HK-2 (cell line): ENCODE results near the gene COL5A3.
A peak's percentile ranks its signal among the peaks of the same experiment; 100 is the strongest.
"Not testable (repeated sequence)": the region's sequence is repeated elsewhere in the genome, so short reads cannot be mapped to it uniquely, and the experiment has no call there.

Source experiments
- DNase-seq: peaks from one replicate; pipeline ENCODE4 v3.0.0-alpha.2; 2018; ENCODE audit not compliant: unreplicated experiment

COL5A3 gene

DNA sequence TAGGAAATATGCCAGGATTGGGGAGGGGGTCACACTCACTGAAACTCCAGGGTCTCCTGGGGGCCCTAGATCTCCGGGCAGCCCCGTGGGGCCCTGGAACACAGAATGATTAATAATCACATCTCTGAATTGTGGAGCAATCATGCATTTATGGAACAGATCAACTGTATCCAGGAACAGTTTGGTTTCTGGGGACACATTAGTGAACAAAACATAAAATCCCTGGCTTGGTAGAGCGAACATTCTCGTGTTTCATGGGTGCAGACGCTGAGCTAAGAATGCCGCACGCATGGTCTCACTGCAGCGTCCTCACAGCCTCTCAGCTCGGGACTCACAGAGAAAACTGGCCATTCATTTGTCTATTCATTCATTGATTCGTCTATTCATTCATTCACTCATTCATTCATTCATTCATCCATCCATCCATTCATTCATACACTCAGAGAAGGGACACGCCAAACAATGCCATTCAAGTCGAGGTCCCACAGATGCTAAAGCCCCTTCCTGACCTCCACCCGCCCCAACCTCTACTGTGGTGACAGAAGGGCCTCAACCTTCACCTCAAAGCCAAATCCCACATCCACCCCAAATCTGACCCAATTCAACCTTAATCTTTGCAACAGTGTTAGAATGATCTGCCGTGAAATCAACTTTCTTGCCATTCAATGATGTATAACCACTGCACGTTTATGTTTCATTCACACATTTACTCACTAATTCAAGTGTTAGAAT lies 39.0 kb downstream of the COL5A3 start:
- no peak for DNase-seq

DNA sequence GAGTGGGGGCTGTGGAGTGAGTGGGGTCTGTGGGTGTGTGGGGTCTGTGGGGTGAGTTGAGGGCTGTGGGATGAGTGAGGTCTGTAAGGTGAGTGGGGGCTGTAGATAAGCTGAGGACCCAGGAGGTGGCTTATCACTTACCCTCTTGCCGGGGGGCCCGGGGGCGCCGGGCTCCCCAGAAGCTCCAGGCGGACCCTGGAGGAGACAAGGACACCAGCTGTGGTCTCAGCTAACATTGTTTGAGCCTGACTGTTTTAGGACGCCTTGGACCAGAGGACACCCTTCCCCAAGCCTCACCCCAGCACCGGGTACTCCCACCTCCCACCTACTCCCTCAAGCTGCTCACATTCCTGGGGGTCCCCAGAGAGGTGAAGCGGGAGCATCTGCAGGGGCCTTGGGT lies 39.8 kb downstream of the COL5A3 start:
- no peak for DNase-seq

DNA sequence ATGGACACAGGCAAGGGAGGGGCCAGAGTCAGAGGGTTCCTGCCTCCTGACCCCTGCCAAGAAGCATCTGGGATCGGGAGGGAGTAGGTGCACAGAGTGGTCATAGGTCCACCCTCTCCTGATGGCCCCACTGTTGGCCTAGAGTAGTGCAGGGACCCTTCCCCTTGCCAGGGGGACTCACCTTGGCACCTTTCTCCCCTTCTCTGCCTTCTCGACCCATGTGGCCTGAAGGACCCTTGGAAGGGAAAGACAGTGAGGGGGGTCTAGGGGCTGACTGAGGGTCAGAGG lies 40.7 kb downstream of the COL5A3 start:
- DNase-seq = no peak

DNA sequence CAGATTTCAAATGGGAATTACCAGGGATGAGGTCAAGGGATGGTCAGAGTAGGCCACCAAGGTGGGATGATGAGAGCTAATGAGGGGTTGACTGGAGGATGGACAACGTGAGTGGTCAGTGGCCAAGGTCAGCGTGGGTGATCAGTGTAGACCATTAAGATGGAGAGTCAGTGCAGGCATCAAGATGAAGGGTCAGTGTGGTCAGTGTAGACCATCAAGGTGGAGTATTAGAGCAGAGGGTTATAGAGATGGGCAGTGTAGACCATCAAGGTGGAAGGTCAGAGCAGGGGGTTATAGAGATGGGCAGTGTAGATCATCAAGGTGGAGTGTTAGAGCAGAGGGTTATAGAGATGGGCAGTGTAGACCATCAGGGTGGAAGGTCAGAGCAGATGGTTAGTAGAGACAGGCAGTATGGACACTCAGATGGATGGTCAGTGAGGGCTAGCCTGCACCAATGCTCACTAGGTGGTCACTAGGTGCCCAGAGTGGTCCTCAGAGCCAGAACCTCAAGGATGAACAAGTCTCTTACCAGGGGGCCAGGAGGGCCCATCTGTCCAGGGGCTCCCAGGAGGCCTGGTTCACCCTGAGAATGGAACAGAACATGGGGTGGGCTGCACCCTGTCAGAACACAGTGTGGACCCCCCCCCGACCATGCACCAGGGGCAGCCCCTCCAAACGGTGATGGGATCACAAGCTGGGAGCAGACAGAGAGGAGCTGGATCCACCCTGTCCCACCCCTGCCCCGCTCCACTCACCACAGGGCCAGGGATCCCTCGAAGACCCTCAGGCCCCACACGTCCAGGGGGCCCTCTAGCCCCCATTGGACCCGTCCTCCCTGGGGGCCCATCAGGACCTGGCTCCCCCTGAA lies 41.2 kb downstream of the COL5A3 start:
- DNase-seq = no peak

DNA sequence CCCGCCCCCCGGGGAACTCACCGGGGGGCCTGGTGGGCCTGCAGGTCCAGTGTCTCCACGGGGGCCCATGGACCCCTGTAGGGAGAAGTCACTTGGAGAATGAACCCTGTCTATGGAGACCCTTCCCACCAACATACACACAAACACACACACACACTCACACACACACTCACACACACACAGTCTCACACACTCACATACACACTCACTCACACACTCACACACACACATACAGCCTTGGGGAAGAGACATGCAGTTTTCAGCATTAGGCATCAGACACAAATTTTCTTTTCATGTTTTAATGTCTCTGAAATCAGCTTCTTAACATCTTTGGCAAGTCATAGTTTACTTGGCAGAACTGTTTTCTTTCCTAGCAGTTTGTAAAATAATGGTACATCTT lies 43.0 kb downstream of the COL5A3 start:
- DNase-seq = no peak

- DNase-seq = no peak
These were observed 43.9 kb downstream of the COL5A3 start for GRCh38 chr19:9966448-9966847.

DNA sequence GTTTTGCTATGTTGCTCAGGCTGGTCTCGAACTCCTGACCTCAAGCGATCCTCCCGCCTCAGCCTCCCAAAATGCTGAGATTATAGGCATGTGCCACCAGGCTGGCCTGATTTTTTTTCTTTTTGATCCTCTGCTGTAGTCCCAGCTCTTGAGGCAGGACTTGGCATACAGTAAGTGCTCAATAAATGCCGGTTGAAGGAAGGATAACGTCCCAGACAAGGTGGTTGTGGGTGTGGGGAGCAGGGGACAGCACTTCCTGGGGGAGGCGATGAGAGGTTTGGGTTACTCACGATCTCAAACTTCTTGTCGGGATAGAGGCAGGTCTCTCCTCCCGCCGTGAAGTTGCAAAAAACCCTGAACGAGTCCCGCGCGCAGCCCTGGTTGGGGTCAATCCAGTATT lies 44.3 kb downstream of the COL5A3 start:
- no peak for DNase-seq

DNA sequence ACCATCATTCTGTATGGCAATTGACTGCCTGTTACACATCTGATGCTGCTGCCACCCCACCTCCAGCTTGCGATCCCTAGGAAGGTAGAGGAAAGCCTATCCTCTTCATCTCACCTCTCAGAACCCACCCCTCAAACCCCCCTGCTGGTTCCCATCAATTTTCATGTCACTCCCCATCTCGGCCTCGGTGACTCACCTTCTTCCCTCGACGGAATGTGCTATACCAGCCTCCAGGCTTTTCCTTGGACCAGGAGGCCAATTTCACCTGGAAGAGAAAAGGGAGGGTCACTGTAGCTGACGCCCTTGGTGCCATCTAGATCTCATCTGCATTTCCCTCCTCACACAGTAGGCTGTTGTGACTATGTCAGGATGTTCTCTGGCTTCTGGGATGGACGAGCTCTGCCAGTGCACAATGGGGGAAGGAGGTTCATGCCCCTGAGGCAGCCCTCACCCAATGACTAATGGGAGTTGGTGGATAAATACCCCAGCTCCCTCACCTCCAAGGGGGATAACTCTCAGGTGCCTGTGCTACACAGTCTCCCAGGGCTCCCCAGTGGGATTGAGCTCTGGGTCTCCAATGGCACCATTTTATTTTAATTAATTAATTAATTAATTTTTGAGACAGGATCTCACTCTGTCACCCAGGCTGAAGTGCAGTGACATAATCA lies 47.5 kb downstream of the COL5A3 start:
- DNase-seq = no peak

- DNase-seq = no peak
These were observed 49.2 kb downstream of the COL5A3 start for GRCh38 chr19:9961103-9961502.

GRCh38 chr19:9958379-9958821 lies 51.9 kb downstream of the COL5A3 start:
- DNase-seq = no peak

GRCh38 chr19:9956956-9957355 lies 53.3 kb downstream of the COL5A3 start:
- no peak for DNase-seq

GRCh38 chr19:9953802-9954542 lies 56.3 kb downstream of the COL5A3 start:
- no peak for DNase-seq

DNA sequence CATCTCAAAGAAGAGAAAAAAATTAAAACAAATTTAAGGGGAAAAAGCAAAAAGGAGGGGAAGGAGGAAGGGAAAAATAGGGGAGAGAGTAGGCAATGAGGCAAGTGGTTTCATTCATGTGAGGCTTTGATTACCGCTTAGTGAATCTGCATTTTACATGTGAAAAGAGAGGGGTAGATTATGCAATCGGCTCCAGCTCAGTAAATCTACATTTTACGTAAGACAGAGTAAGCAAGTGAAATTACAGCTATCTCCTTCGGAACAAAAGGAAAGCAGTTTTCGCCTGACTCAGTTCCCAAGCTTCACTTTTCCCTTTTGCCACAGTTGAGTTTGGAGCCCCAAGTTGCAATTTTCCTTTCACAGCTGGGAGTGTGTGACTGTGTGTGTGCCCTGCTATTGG lies 58.0 kb downstream of the COL5A3 start:
- no peak for DNase-seq

- DNase-seq = no peak
These were observed 62.9 kb downstream of the COL5A3 start for GRCh38 chr19:9947441-9947840.

DNA sequence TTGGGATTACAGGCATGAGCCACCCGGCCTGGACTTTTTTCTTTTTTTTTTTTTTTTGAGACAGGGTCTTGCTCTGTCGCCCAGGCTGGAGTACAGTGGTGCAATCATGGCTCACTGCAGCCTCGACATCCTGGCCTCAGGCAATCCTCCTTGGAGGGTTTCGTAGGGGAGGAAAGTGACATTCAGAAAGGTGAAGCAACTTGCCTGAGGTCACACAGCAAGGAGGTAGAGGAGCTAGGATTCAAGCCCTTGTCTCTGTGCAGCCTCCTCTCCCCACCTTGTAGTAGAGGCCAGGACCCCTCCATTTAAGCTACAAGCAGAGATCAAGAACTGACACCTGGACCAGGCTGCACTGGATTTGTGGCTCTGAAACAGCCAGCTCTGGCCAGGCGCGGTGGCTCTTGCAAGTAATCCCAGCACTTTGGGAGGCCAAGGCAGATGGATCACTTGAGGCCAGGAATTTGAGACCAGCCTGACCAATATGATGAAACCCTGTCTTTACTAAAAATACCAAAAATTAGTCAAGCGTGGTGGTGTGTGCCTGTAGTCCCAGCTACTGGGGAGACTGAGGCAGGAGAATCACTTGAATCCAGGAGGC lies 63.7 kb downstream of the COL5A3 start:
- not testable (repeated sequence) for DNase-seq

DNA sequence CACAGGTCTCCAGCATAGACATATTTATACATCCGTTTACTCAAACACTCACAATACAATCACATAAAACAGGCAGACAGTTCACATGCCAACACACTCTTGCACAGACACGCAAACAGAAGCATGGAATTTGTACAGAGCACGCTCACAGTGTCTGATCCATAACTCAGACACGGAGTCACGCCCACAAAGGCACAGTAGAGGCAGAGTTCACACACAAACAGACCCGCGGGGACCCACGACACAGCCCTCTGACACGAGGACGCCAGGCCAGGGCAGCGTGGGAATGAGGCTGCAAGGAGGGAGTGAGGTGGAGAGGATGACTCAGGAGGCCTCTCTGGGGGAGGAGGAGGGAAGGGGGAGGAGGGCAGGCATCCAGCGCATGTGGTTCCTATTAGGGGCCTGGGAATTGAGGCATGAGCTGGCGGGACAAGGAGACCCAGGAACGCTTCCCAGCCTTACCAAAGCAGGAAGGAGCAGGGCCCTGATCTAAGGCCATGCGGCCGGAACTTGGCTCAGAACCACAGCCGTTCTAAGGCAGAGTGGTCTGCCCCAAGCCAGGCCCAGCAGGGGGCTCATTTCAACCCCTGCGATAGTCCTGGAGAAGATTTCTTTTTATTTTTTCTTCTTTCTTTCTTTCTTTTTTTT lies 64.9 kb downstream of the COL5A3 start:
- peak; percentile 84 for DNase-seq

DNA sequence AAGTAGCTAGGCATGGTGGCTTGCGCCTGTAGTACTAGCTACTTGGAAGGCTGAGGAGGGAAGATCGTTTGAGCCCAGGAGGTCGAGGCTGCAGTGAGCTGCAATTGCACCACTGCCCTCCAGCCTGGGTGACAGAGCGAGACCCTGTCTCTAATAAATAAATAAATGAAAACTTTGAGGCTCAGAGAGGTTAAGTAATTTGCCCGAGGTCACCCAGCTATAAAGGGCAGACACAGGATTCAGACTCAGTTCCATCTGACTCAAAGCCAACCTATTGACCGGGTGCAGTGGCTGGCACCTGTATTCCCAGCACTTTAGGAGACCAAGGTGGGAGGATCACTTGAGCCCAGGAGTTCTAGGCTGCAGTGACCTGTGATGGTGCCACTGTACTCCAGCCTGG lies 66.6 kb downstream of the COL5A3 start:
- DNase-seq = no peak

DNA sequence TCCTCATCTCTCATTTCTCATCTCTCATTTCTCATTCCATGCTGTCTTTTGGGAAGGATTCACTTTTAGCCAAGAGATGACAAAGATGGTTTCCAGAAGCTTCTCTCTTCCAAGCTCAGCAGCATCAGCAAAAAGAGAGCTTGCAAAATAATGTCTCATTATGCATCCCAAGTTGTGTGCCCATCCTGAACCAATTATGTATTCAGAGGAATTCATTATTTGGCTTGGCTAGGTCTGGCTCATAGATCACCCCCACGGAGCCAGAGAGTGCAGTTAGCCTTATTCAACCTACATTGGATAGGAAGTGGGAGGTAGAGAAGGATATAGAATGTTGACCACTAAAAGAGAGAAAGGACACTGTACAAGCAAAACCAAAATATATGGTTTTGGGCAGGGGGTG lies 68.6 kb downstream of the COL5A3 start:
- no peak for DNase-seq

- DNase-seq = no peak
These were observed 69.1 kb downstream of the COL5A3 start for GRCh38 chr19:9941231-9941630.

- DNase-seq = no peak
These were observed 69.5 kb downstream of the COL5A3 start for GRCh38 chr19:9940778-9941177.

- no peak for DNase-seq
These were observed 70.9 kb downstream of the COL5A3 start for GRCh38 chr19:9939301-9939913.
